Measurements from ENCODE around the gene TMEM179.
"Not testable (repeated sequence)": the region's sequence is repeated elsewhere in the genome, so short reads cannot be mapped to it uniquely, and the experiment has no call there.

TMEM179 gene

DNA sequence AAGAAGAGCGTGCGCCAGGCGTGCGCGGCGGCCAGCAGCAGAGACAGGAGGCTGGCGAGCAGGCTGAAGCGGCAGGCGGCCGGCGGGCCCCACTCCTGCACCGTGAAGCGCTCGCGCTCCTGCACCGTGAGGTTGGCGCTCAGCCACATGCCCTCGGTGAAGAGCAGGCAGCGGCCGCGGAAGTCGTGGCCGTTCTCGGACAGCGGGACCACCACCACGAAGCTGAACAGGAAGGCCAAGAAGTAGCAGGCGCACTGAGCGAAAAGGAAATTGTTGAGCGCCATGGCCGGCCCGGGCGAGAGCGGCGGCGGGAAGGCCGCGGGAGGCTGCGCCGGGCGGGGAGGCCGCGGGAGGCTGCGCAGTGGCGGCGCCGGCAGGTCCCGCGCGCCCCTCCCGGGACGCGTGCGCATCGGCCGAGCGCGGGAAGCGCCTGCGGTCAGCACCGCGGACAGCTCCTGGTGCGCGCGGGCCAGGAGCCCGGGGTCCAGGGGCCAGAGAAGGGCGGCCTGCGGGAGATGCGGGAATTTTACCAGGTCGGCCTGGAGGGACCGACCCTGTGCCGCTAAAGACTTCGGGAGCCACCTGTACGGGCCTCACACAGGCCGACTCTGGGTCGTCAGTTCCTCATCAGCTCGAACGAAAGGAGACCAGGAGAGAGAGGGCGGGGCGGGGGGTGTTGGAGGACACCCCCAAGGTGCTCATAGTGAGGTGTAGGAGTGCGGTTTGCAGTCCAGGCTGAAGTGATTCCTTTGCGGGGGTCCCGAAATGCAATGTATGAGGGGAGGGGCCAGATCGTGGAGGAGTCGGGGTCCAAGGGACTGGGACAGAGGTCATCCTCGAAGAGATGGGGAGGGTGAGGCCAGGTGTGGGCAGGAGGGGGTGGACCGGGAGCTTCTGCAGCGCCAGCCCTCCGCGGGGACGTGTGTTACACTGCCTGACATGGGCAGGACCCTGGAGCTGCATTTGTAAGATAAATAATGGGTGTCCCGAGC, at the start of gene TMEM179:
Gene TMEM179, minus strand, starts transcription at position 315 of the 992 bp plus-strand sequence. Its CDS starts 31 bp downstream, at position 284.
- DNase-seq (ENCODE audit: low spot score): no peak

DNA sequence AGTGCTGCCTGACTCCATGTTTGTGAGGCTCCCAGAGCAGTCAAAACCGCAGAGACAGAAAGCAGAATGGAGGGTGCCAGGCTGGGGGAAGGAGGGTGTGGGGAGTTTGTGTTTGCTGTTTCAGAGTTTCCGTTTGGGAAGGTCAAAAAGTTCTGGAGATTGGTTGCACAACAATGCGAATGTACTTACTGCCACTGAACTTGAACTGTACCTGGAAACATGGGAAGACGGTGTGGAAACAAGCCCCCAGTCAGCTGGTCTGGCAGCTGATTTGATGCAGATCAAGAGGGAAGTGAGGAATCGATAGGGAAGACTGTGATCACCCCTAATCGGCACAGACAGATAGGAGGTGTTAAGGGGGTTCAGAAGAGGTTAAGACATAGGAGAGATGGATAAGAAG, 49.5 kb upstream of the TMEM179 start:
- DNase-seq (ENCODE audit: low spot score): no peak

DNA sequence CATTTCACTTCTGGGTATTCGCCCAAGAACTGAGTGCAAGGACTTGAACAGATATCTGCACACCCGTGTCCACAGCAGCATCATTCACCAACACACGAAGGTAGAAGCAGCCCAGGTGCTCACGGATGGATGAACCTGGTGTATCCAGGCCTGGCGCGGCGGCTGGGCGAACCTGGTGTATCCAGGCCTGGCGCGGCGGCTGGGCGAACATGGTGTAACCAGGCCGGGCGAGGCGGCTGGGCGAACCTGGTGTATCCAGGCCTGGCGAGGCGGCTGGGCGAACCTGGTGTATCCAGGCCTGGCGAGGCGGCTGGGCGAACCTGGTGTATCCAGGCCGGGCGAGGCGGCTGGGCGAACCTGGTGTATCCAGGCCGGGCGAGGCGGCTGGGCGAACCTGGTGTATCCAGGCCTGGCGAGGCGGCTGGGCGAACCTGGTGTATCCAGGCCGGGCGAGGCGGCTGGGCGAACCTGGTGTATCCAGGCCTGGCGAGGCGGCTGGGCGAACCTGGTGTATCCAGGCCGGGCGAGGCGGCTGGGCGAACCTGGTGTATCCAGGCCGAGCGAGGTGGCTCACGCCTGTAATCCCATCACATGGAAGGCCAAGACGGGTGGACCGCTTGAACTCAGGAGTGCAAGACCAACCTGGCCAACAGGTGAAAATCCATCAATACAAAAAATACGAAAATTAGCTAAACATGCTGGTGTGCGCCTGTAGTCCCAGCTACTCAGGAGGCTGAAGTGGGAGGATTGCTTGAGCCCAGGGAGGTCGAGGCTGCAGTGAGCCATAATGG, 48.8 kb upstream of the TMEM179 start:
- DNase-seq (ENCODE audit: low spot score): not testable (repeated sequence)

DNA sequence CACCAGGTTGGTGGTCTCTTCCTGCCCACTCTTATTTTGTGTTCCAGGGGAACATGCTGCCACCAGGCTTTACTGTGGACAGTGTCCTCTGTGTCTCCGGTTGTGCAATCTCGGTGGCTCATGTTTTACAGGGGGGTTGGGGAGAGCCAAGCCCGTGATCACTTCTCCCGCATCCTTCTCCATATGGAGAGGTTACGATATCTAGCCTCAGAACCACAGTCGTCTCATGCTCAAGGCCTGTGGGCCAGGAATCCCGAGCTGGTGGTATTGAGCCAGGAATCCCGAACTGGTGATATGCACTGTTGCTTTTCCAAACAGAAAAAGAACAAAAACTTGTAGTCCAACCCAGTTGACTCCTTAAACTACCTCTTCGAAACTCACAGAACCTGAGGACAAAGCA, 47.8 kb upstream of the TMEM179 start:
- no peak for DNase-seq (ENCODE audit: low spot score)

DNA sequence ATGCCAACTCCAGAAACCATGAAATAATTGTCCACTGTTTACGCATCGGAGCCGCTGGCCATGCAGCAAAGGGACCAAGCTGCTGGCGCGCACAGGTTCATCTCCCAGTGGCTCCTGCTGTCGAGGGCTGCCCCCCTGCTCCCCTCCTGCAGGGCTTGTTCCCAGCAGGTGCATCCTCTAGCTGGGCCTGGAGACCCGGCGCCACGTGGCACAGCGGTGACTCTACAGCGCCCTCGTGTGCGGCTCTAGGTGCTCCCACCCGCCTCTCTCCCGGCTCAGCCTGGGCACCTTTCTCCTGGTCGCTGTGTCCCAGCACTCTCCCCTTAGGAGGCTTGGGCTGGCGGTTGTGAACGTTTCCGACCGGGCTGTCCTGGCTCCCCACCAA, 47.3 kb upstream of the TMEM179 start:
- DNase-seq (ENCODE audit: low spot score): no peak

DNA sequence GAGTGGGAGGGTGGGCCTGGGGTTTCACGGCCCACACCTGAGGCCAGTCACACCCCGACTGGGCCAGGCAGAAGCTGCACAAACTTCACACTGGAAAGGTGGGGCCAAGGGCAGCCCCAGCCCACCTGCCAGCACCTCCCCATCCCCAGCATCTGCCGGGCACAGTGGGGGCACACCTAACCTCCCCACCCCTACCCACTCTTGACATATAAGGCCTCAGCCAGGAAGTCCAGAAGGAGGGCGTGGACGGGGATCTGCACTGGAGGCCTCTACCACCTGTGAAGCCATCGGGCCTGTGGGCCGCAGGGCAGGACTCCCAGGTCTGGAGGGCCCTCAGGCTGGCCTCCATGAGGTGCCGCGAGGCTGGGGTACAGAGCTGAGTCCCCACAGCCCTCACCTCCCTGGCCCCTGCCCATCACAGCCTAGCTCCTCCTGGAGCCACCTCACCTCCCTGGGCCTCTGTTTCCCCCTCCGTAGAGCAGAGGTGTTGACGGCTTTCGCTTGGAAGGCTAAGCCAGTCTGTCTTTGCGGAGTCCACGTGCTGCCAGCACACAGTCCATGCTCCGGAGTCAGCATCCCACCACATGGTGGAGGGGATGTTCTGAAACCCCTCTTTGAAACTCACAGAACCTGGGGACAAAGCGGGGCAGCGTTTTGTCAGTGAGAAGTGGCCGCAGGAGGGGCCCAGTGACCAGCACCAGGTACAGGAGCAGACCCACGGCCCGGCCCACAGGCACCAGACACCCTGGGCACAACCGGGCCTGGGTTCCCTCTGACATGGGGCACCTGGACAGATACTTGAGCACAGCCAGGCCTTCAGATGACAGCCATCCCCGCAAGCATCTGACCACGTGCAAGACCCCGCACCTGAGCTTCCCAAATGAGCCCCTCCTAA, 46.7 kb upstream of the TMEM179 start:
- no peak for DNase-seq (ENCODE audit: low spot score)

DNA sequence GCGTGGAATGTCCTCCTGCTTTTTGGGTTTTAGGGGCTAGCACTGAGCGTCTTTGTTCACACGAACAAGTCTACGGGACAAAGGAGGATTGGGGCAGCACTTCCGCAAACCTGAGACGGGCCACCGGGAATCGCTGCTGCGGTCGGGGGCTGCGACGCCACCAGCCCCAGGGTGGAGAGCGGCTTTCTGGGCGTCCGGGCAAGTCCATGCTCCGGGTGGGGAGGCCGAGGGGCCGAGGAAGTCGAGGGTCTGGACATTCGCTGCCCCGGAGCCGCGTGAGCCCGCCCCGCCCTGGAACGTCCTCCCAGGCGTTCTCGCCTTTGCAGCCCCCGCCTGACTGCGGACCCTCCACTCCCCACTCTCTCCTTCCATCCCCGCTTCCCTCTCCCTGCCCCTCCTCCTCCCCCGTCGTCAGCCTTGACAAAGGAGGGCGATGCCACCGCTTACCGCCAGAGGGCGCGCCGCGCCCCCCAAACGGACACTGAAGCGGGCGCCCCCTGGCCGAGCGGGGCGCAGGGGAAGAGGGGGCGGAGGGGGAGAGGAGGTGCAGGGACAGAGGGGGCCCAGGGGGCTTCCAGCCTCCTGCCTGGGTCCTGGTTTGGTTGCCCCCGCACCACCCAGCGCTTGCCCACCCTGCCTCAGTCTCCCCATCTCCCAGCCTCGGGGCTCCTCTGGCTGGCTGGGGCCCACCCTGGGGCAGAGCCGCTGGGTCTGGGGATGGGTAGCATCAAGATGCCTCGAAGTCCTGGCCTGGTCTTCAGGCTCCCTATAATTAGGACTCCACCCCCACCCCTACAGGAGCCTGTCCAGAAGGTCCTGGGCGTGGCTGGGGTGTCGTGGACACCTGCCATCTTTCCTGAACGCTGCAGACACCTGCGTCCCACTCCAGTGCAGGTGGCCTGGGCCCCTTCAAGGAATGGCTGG, 45.7 kb upstream of the TMEM179 start:
- peak; percentile 78 for DNase-seq (ENCODE audit: low spot score)

DNA sequence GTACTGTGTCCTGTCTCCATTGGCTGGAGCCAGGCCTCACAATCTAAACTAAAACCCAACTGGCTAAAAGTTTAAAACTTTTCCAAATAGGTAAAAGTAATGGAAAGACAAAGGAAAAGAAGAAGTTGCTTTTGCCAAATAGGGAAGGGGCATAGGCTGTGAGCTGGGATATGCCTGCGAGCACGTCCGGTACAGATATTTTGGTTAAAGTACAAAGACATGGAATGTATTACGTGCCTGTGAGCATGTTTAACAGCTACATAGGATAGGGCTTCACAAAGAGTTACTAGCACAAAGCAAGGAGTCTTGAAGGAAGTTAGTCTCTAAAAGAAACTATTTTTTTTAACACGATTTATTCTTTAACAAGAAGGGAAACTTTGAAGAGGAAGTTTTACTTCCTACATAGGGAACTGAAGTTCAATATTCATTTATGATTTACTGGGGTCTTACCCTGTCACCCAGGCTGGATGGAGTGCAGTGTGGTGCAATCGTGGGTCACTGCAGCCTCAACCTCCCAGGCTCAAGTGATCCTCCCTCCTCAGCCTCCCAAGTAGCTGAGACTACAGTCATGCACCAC, 43.0 kb upstream of the TMEM179 start:
- DNase-seq (ENCODE audit: low spot score): no peak

DNA sequence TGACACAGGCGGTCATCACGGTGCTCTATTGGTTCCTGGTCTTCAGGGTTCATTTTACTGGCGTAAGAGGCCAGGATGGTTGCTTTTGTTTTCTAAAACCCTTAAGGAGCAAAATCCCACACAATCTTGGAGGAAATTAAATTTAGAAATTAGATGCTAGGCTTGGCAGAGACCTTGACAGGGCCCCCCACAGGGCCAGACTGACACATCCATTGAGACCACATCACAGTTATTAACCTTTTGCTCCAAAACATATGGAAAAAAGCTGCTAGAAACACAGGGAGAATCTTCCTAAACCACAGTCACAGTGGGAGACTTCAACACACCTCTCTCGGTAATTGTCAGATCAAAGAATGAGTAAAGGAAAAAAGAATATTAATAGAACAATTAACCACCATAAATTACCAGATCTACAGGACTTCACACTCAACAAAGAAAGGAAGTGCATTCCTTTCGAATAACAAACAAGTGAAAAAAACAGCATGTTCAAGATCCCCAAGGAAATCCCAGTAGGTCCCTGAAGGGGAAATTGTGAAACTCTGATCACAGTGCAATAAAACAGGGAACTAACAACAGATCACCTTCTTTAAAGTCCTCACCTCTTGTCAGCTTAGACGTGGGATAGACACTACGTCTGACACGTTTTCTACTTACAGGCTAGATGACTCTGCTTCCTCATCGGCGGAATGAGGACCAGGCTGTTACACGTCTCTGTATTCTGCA, 40.2 kb upstream of the TMEM179 start:
- no peak for DNase-seq (ENCODE audit: low spot score)

DNA sequence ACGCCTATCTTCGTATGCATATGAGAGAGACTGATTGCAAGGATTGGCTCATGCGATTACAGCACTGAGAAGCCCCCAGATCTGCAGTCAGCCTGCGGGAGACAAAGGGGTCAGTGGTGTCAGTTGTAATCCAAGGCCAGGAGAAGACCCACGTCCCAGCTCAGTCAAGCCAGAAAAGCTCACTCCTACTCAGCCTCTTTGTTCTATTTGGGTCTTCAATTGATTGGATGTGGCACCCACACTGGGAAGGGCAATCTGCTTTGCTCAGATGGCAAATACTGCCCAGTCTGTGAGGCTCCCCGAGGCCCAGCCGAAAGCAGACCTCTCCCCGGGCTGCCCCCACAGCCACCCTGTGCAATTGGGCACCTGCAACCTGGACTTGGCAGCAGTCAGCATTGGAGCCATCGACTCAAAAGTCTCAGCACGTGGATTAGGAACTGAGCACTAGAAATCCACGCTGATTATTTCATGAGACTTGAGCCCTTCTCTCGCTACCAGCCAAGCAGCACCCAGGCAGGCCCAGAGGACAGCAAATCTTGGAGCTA, 39.6 kb upstream of the TMEM179 start:
- DNase-seq (ENCODE audit: low spot score): no peak

DNA sequence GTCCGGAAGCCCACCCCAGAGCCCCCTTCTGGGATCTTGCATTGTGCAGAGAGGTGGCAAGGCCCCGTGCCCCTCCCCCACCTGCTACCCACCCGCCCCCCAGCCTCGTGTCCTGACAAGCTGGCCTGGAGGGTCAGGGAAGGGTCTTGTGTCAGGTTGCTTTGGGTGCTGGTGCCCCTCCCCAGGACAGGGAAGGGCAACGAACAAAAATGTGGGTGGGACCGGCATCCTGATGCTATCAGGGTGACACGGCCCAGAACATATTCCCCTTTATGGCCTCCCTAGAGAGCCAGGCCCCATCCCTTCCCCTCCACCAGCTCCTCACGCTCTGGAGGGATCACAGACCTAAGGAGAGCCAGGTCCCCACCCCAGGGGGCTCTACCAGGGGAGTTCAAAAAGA, 38.7 kb upstream of the TMEM179 start:
- DNase-seq (ENCODE audit: low spot score): no peak

DNA sequence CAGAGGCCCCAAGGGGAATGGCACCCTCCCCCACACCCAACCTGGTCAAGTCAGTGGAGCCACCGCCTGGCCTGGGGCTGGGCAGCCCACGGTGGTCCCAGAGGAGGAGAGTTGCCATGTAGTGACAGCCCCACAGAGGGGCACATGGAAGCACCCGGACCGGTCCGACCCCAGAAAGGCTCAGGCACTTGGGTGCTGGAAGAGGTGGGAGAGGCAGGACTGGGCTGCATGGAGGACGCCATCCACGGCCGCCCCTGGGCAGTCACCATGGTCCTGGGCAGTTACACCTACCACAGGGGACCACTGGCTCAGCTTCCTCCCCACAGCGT, 37.9 kb upstream of the TMEM179 start:
- no peak for DNase-seq (ENCODE audit: low spot score)

DNA sequence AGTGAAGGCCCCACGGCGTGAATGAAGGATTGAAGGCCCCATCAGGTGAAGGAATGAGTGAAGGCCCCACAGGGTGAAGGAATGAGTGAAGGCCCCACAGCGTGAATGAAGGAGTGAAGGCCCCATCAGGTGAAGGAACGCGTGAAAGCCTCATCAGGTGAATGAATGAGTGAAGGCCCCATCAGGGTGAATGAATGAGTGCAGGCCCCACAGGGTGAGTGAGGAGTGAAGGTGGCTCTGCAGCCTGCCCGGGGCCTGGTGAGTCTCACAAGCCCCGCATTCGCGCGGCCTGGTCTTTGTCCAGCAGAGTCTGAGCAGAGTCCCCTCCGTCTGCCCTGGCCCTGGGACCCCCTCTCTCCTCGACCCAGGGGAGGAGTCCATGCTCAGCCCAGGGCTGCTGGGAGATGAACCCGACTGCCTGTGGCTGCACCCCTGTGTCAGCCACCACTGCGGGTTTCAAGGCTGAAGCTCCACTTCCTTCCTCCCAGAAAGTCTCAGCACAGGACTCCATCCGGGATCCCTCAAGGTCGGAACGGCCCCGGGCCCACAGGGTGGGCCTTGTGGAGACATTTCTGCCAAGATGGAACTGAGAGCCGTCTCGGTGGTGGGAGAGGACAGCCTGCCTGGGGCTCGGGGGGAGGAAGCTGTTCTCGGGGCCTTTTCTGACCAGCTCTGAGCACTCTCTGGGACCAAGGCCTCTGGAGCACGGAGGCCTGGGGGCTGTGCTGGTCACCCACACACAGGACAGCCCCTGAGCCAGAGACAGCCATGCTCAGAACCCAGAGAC, 37.4 kb upstream of the TMEM179 start:
- DNase-seq (ENCODE audit: low spot score): no peak

DNA sequence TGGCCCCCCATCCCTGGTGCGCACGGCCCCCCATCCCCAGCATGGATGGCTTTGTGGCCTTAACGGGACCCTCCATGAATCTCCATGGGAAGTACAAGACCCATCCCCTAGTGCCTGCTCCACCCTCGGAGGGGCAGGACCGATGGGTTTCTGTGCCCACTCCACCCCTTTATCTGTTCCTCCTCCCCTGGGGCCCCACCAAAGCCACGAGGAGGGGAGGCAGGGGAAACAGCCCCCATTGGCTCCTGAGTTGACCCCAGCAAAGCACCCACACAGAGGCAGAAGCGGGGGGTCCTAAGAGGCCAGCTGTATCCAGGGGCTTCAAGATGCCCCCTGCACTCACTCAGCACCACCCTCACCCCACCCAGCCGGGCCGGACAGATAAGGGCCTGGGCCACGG, 36.1 kb upstream of the TMEM179 start:
- DNase-seq (ENCODE audit: low spot score): no peak

DNA sequence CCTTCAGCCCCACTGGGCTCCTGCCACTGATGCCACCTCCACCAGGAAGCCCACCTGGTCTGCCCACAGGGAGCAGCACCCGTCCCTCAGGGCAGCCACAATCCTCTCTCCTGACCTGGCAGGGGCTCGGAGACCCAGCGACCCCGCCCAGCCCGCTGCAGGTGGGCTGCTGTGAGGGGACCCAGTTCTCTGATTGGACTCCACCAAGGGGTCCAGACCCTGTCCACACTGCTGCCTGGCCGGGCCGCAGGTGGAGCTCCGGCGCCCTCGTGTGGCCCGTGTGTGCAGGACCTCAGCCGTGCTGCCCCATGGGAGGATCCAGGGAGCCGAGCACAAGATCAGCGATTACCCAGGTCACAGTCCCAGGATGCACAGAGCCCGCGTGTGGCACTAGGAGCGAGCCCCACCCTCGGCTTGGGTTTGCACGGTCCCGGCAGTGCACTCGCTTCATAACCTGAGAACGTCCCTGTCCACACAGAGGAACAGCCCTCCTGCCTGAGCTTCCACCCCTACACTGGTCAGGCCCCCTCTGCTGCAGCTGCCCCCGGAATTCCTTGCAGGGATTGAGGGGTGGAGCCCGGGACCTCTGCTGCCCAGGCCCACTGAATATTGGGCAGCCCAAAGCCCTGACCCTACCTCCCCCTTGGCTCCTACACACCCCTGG, 35.4 kb upstream of the TMEM179 start:
- DNase-seq (ENCODE audit: low spot score): peak; percentile 76

DNA sequence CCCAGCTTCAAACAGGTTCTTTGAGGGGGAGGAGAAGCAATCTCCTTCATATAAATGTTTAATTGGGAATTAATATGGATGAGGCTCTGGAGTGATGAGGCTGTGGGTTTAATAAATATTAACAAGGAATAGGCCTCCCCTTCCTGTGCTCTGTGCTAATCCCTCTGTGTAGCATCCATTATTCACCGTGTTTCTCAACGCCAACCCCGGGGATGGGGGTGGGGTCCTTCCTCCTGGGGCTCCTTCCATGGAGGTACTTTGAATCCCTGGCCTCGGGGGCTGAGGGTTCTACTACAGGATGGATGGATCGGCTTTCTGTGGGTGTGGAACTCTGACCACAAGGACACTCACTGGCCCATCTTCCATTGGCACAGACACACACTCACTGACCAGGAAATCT, 34.9 kb upstream of the TMEM179 start:
- no peak for DNase-seq (ENCODE audit: low spot score)

DNA sequence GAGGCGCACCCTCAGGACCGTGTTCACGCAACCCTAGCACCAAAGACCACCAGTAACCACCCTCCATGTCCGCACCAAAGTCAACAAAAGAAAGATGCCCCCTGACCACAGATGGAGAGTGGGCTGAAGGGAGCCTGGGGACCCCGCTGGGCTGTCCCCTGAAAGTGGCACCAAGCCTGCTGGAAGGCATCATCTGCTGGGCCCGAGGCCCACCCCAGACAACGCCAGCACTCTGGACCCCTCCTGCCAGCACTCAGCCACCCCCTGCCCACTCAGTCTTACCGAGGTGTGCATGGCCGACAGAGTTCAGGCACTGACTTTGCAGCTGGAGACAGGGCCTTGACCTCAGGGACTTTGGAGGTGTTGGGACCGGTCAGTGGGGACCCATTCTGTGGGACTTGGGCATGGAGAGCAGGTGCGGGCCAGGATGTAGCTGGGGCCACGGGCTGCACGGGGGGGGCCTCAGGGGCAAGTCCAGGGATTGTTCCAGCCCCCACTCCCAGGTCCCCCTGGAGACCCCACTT, 34.4 kb upstream of the TMEM179 start:
- DNase-seq (ENCODE audit: low spot score): no peak

DNA sequence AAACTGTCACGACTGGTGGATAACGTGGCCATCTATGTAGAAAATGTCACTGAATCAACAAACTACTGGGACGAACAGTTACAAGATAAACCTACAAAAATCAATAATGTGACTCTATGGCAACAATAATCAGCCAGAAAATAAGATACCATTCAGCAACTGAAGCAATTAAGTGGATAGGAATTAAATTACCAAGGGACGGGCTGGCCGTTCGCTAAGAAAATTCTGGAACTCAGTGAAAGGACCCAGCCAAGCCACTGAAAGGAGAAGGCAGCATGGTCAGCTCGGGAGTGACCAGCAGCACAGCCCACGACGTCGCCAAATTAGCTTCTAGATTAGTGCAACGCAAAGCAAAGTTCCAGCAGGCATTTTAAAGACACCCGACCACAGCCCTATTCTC, 33.6 kb upstream of the TMEM179 start:
- no peak for DNase-seq (ENCODE audit: low spot score)
